HL-60/S4 treated with phorbol 12-myristate 13-acetate at 8.2 ng/mL for 4 days and 3 days (cell line): ENCODE measurements around the gene GMNN.
"Not testable (repeated sequence)": the region's sequence is repeated elsewhere in the genome, so short reads cannot be mapped to it uniquely, and the experiment has no call there.

ENCODE experiments used
- in situ Hi-C: fragments of 300-500 bp; cut with MboI; formaldehyde crosslinking; loops from 2 replicates; pipeline ENCODE4 v1.15.0; 2022; ENCODE audit warnings: low sequenced_read_pairs

GMNN gene

DNA sequence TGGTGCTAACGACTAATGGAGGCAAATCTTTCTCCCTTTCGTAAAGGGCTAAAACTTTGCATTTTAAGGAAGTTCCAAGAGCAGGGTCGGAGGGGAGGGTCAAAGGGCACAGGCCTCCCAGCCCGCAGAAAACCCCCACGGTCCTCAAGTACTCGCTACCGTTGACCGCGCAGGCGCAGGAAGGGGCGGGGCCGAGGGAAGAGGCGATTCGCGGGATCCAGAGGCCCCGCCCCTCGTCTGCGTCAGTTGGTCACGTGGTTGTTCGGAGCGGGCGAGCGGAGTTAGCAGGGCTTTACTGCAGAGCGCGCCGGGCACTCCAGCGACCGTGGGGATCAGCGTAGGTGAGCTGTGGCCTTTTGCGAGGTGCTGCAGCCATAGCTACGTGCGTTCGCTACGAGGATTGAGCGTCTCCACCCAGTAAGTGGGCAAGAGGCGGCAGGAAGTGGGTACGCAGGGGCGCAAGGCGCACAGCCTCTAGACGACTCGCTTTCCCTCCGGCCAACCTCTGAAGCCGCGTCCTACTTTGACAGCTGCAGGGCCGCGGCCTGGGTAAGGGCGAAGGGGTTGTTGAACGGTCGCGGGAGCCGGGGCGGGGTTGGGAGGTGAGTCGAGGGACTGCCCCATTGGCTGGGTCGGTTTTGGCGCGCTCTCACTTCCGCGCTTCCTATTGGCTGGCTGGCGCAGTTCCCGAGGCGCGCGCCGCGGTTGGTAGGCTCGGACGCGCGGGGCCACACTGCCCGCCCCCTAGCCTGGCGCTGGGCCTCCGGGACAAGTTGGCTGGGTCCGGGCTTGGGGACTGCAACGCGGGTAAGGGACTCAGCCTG is at the start of gene GMNN:
TSS of gene GMNN (plus strand) at position 242 of the 824 bp plus-strand sequence. CDS start 2,310 bp downstream, outside the sequence.
- in situ Hi-C loops = no loop called here

DNA sequence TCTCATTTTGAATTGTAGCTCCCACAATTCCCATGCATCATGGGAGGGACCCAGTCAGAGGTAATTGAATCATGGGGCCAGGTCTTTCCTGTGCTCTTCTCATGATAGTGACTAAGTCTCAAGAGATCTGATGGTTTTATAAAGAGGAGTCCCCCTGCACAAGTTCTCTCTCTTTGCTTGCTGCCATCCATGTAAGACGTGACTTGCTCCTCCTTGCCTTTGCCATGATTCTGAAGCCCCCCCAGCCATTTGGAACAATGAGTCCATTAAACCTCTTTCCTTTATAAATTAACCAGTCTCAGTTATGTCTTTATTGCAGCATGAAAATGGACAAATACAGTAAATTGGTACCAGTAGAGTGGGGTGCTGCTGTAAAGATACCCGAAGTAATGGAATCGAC is 44.1 kb upstream of the GMNN start:
- in situ Hi-C loops = not testable (repeated sequence)

DNA sequence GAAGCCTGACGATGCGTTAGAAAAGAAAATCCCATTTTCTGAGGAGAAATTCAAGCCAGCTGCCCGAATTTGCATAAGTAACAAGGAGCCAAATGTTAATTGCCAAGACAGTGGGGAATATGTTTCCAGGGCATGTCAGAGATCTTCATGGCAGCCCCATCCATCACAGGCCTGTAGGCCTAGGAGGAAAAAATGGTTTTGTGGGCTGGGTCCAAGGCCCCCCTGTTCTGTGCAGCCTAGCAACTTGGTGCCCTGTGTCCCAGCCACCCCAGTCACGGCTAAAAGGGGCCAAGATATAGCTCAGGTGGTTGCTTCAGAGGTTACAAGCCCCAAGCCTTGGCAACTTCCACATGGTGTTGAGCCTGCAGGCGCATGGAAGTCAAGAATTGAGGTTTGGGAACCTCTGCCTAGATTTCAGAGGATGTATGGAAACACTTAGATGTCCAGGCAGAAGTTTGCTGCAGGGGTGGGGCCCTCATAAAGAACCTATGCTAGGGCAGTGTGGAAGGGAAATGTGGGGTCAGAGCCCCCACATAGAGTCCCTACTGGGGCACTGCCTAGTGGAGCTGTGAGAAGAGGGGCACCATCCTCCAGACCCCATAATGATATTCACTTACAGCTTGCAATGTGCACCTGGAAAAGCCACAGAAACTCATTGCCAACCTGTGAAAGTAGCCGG is 43.1 kb upstream of the GMNN start:
- in situ Hi-C loops = not testable (repeated sequence)

- in situ Hi-C loops = no loop called here
Observed at GRCh38 chr6:24734166-24734565, 40.6 kb upstream of the GMNN start.

GRCh38 chr6:24734710-24735109 is 40.0 kb upstream of the GMNN start:
- in situ Hi-C loops = not testable (repeated sequence)

GRCh38 chr6:24738741-24739140 is 36.0 kb upstream of the GMNN start:
- in situ Hi-C loops = no loop called here

DNA sequence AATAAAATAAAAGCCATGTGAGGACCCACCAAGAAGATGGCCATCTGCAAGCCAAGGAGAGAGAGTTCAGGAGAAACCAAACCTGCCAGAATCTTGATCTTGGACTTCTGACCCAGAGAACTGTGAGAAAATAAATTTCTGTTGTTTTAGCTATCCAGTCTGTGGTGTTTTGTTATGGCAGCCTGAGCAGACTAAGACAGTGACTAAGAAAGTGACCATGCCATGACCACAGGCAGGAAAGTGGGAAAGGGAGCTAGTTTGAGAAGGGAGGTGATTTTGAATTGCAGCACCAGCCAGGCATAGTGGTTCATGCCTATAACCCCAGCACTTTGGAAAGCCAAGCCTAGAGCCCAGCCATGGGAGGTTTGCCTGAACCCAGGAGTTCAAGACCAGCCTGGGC is 33.9 kb upstream of the GMNN start:
- in situ Hi-C loops = no loop called here

GRCh38 chr6:24742216-24742738 is 32.5 kb upstream of the GMNN start:
- in situ Hi-C loops = no loop called here

- in situ Hi-C loops = no loop called here
Observed at GRCh38 chr6:24743265-24743943, 31.3 kb upstream of the GMNN start.

DNA sequence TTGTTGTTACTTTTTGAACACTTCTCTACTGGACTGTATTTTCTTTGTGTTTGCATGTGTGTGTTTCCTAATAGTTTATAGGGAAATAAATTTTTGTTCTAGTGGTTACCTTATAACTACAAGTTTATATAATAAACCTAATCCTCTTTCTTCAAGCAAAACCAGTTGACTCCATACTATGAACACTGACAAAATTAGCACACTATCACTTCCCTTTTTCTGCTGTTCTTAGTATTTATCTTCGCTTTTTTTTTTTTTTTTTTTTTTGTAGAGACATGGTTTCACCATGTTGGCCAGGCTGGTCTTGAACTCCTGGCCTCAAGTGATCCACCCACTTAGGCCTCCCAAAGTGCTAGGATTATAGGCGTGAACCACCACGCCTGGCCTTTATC is 30.8 kb upstream of the GMNN start:
- in situ Hi-C loops = no loop called here

GRCh38 chr6:24744911-24745310 is 29.8 kb upstream of the GMNN start:
- in situ Hi-C loops = no loop called here

DNA sequence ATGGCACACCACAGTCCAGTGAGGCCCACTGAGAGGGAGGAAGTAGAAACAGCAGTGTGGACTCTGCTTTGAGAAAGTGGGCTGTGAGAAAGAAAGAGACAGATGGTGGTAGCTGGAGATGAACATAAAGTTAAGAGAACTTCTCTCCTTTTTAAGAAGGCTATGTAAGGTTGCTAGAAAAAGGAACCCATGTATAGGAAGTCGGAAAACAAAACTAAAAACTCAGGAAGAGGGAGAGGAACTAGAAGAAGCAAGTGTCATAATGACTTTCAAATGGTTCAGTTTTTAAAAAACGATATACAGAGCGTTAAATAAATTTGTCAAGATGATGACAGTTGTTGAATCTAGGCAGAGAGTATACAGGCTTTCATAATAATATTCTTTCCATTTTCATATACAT is 25.4 kb upstream of the GMNN start:
- in situ Hi-C loops = no loop called here

DNA sequence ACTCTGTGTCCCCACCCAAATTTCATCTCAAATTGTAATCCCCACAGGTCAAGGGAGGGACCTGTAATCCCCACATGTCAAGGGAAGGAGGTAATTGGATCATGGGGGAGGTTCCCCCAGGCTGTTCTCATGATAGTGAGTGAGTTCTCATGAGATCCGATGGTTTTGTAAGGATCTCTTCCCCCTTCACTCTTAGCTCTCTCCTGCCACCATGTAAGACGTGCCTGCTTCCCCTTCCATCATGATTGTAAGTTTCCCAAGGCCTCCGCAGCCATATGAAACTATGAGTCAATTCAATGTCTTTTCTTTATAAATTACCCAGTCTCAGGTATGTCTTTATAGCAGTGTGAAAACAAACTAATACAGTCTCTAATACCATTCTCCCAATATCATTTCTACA is 23.9 kb upstream of the GMNN start:
- in situ Hi-C loops = not testable (repeated sequence)

GRCh38 chr6:24752503-24752902 is 22.2 kb upstream of the GMNN start:
- in situ Hi-C loops = no loop called here

DNA sequence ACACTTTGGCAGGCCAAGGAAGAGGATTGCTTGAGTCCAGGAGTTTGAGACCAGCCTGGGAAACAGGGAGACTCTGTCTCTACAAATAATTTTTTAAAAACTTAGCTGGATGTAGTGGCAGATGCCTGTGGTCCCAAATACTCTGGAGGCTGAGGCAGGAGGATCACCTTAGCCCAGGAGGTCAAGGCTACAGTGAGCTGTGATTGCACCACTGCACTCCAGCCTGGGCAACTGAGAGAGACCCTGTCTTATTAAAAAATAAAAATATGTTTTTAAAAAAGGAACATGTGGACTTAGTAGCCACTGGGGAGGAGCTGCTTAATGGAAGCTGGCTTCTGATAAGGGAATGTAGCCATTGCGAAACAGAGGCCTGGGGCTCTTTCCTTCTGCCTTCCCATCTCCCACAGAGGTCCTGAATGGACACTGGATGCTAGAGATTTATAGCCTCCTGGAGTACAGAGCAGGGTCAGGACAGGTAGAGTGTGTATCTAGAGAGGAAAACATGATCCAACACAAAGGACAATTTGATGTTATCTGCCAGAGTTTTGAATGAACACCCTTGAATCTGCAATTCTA is 21.7 kb upstream of the GMNN start:
- in situ Hi-C loops = no loop called here

GRCh38 chr6:24753545-24753944 is 21.2 kb upstream of the GMNN start:
- in situ Hi-C loops = no loop called here

GRCh38 chr6:24754378-24754777 is 20.4 kb upstream of the GMNN start:
- in situ Hi-C loops = not testable (repeated sequence)

DNA sequence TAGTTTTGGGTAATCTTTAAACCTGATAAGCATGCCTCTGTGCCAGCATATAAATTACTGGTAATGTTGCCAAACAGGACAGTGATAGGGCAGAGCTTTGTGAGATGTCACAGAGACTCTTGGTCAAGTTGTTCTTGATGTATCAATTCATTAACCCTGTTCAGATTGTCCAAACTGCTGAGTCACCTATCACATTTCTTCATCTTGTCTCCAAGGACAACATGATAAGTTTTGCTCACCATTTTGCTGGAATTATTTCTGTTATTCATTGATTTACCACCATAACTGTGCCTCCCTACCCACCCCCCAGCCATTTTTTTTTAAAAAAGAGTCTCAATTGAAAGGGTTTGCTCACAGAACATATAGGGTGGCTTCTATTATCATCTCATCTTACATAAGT is 19.5 kb upstream of the GMNN start:
- in situ Hi-C loops = no loop called here

DNA sequence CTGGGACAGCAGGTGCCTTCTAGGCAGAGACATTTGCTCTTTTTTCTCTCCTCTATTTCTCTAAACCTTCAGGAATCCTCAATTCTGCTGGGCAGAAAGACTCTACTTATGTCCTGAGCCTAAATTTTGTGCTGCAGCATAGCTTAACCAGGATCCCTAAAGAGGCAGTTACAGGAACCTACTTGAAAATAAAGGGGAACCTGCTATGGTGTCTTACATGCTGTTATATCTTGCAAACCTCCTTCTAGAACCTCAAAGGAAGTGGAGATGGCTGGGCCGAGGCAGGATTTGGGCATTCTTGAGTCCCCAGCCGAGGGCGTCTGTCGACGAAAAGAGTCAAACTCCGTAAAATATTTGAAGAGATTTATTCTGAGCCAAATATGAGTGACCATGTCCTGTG is 17.1 kb upstream of the GMNN start:
- in situ Hi-C loops = no loop called here

DNA sequence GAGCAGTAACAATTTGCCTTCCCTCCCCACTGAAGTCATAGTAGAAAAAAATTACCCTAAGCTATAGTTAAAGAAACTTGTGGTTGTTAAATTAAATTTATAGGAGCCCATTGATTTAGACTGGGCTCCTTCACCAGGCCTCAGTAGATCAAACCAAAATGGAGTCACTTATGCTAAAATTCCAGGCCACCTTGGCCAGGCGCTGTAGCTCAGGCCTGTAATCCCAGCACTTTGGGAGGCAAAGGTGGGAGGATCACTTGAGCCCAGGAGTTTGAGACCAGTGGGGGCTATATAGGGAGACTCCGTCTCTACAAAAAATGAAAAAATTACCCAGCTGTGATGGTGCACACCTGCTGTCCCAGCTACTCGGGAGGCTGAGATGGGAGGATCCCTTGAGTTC is 15.0 kb upstream of the GMNN start:
- in situ Hi-C loops = no loop called here

DNA sequence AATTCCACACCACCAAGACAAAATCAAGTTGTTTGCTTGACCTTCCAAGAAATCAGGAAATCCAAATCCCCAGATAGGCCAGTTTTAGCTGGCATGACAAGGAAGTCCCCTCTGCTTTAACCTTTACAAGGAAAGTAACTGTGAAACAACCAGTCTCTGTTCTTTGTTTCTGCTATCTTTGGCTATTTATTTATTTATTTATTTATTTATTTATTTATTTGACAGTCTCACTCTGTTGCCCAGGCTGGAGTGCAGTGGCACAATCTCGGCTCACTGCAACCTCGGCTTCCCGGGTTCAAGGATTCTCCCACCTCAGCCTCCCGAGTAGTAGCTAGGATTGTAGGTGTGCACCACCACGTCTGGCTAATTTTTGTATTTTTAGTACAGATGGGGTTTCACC is 14.5 kb upstream of the GMNN start:
- in situ Hi-C loops = no loop called here
